GM21367 (cell line): ENCODE data around the gene OR13J1.
"Not testable (repeated sequence)": the region's sequence is repeated elsewhere in the genome, so short reads cannot be mapped to it uniquely, and the experiment has no call there.

ENCODE experiments used
- ATAC-seq: cut with Tn5 transposase; IDR thresholded peaks from one replicate; pipeline ENCODE4 v1.9.1; 2021; ENCODE audit not compliant: unreplicated experiment

The OR13J1 gene

DNA sequence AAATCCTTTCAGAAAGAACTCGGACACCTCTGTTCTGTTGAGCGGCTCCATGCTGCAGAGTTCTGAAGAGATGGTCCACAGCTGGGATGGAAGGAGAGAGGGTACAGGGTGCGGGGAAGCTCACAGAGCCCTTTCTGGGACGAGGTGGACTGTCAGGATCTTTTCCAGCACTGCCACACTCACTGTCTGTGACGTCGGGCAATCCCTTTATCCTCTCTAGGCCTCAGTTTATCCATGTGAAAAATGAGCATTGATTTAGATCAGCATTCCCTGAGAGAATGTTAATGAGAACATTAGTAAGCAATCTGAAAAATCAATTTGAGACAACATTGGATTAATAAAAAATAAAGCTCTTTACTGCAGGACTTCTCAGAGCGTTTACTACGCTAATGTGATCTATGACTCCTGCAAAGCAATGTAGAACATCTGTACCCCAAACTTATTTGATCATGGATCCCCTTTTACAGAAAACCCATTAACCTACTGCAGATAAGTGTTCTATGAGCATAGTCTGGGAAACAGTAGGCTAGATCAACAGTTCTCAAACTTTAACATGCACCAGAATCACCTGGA, at the start of gene OR13J1:
TSS of gene OR13J1 (minus strand) at position 51 of the 573 bp plus-strand sequence. CDS start at position 51, 0 bp downstream.
- ATAC-seq: no peak

DNA sequence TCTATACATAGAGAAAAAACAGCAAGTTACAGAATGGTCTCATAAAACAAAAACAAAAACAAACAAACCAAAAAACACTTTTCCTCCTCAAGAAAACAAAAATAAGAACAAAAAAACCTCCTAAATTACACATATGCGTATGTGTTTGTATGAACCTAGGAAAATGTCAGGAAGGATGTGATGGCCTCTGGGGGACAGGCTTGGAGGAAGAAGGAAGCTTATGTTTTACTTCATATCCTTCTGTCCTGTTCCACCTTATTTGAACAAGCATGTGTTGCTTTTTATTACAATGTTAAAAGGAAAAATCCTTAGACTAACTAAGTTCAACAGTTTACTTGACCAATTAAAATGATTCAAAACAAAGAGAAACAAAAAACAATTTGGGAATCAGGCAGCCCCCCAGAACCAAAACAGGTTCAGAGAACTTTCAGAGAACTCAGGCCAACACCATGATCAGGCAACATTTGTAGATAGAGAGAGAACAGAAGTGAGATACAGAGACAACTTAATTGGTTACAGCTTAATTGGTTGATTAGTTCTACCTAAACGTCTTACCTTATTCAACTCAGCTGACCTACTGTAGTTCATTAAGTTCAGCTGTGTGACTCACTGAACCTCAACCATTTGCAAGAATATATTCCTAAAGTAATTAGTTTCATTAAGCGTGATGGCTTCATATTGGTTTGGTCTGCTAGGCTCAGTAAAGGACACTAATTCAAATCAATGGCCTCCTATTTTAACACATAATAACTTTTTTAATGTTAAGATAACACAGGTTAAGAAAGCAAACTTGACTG, 49.2 kb upstream of the OR13J1 start:
- ATAC-seq: no peak

GRCh38 chr9:35918780-35919179, 48.6 kb upstream of the OR13J1 start:
- ATAC-seq: no peak

GRCh38 chr9:35917261-35917660, 47.1 kb upstream of the OR13J1 start:
- no peak for ATAC-seq

DNA sequence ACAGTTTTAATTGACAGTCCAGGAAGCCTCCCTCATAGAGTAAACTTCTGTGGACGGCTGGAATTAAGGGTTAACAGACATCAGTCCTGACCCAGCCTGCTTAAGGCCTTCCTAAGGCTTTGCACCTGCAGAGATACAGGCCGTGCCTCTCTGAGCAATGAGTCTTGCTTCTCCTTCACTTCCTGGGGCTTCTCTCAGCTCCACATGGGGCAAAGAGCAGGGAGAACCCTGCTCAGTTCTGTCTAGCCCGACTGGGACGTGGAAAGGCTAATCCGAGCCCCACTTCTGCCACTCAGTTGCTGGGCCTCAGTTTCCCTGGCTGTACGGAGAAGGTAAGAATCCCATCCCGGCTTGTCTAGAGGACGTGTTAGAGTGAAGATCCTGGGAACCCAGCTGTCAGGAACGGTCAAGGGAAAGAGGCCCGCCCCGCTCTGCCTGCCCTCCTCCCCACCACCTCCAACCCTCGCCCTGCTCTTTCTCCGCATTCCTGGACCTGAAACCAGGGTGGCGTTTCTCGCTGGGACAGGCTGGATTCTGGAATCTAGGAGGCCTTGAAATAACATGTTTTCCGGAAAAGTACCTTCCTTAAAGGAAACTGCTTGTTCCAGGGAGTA, 45.6 kb upstream of the OR13J1 start:
- no peak for ATAC-seq

GRCh38 chr9:35914301-35914807, 44.2 kb upstream of the OR13J1 start:
- no peak for ATAC-seq

GRCh38 chr9:35913429-35913828, 43.2 kb upstream of the OR13J1 start:
- not testable (repeated sequence) for ATAC-seq

DNA sequence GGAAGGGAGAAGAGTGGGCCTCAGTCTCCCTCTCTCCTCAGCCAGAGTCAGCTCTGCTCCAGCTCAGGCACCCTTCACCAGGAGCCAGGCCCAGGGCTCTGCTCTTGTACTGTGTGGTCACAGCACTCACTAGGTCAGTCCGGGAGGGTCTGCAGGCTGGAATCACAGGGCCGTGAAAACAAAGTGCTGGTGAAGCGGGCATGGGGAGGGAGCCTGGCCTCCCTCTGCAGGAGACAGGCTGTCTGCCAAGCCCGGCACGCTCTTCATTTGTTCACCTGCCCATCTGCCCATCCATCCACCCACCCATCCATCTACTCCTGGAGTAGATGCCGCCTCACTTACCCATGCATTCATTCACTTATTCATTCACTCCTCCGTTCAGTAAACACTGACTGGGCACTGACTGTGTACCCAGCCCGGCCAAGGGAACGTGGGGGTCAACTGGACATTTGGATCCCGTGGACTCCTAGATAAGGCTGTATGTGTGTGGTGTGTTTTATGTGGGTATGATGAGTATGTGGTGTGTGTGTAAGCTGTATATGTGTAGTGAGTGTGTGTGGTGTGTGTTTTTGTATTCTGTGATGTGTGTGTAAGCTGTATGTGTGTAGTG, 42.7 kb upstream of the OR13J1 start:
- no peak for ATAC-seq

DNA sequence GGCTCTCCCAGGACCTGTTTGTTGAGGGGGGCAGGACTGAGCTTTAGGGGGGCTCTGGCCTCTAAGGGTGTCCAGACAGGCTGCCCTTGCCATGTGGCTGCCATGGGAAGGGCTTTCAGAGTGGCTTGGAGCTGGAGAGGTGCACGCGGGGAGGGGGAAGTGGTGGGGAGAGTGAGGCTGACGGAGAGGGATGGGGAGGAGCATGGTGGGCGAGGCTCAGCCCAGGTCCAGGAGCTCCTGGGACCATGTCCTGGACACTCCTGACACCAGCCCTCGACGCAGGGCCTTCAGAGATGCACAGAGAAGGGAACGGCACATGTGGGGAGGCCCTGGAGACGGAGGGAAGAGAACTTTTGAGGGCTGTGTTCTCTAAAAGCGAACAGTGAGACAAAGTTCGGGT, 41.5 kb upstream of the OR13J1 start:
- no peak for ATAC-seq

DNA sequence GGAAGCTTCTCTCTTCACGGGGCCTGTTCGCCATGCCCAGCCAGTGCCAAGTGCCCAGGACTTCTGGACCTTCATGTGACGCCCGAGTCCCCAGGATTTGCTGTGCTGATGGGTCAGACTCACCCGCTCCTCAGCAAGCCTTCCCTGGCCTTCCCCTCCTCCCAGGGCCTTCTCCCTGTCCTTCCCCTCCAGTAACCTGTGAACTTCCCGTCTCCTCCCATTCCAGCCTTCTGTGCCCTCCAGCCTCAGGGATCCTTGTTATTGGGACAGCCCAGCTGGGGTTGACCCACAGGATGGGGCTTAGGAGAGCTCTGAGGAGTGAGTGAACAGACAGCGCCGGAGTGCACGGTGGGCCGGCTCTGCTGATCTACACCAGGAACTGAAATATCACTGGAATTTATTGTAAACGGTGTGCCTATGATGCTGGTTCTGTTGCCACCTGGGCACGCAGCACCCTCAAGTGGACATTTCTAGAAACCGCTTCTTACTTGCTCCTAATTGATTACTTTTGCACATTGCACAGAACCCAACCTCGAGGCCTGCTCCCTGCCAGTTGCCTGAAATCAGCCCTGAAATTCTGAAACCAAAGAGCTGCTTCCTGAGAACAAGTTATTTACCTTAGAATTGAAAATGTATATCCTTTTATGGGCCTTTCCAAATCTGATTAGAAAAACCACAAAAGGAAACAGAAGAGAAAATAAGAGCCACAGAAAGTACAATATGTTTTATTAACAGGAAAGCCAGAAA, 40.6 kb upstream of the OR13J1 start:
- ATAC-seq: no peak

DNA sequence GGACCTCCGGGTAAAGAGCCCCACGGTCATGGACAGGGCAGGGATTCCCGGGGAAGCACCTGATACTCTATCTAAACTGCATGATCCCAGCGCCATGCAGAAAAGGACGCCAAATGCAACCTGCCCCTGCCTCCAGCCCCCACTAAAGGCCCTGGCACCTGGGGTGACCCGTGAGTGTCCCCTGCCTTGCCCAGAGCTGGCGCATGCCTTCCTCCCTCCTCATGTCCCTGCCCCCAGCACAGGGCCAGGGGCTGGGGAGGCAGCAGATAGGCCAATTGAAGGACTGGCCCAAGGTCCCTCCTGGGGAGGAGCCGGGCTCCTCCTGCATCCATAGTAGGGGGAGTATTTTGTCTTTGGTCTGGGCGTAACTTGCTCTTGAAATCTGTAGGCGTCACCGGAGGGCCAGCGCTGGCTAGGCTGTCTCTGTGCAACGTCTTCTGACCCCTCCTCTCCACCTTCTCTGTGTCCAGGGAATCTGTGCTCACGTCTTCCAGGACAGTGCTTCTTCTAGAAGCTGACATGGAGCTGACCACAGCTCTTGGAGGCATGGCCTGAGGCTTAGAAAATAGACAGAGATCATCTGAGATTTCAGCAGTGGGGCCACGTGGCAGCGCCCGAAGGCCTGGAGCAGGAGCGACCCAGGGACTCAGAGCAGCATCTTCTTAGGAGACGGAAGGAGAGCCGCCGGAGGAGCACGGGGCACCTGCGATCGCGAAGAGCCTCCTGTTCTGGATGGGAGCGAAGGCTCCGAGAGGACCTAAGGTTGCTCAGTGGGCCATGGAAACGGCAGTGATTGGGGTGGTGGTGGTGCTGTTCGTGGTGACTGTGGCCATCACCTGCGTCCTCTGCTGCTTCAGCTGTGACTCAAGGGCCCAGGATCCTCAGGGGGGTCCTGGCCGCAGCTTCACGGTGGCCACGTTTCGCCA, 39.7 kb upstream of the OR13J1 start:
- no peak for ATAC-seq

GRCh38 chr9:35909274-35909673, 39.1 kb upstream of the OR13J1 start, which contains the start of gene SPAAR:
TSS of gene SPAAR (plus strand) at chr9:35909490. CDS start at chr9:35910464, 974 bp downstream.
- ATAC-seq: no peak

- no peak for ATAC-seq
Observed at GRCh38 chr9:35908504-35909125, 38.4 kb upstream of the OR13J1 start.

- ATAC-seq: no peak
Observed at GRCh38 chr9:35907711-35908503, 37.7 kb upstream of the OR13J1 start.

DNA sequence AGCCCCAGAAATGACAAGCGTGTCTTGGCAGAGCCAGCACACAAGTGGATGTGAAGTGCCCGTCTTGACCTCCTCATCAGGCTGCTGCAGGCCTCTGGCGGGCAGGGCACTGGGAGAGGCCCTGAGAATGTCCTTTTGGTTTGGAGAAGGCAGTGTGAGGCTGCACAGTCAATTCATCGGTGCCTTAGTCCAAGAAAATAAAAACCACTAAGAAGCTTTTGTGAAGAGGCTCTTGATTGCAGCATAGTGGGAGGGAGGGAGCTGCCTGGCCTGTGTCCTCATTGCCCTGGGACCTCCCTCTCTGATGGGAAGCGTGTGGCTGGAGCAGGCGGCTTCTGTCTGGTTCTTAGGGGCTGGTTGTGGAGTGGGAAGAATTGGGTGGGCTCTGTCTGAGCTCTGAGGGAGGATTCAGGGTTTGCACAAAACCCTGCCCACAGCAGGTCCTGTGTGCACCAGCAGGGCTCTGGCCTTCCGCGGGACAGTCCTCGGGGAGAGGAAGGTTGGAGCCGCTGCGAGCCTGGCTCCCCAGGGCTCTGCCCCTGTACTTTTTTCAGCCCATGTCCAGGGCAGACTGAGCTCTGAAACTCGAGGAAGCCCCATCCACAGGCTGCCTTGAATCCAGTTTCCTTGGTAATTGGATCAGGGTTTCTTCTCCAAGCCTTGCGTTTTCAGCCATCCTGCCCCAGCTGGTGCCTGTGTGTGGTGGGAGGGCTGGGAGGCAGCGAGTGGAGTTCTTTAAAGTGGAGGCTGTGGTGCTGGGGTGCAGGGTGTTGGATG, 36.9 kb upstream of the OR13J1 start:
- ATAC-seq: no peak

DNA sequence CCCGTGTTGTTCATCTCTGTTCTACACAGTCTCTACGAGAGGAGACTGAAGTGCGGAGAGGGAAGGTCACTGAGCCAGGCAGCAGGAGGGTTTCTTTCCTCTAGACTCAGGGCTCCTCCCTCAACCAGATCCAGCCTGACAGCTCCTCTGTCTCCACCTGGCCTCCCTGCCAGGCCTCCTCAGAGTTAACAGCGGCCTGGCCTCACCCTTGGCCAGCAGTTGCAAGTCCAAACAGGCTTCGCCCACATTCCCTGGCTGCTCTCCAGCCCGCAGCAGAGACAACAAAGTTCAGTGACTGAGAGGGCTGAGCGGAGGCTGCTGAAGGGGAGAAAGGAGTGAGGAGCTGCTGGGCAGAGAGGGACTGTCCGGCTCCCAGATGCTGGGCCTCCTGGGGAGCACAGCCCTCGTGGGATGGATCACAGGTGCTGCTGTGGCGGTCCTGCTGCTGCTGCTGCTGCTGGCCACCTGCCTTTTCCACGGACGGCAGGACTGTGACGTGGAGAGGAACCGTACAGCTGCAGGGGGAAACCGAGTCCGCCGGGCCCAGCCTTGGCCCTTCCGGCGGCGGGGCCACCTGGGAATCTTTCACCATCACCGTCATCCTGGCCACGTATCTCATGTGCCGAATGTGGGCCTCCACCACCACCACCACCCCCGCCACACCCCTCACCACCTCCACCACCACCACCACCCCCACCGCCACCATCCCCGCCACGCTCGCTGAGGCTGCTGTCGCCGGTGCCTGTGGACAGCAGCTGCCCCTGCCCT, 35.9 kb upstream of the OR13J1 start, which contains the start of gene HRCT1:
TSS of gene HRCT1 (plus strand) at position 291 of the 768 bp plus-strand sequence. CDS start at position 377, 86 bp downstream.
- ATAC-seq: no peak
